ENCODE data around the gene LGALS3BP. TPM values are rescaled to one million over a fixed set of nuclear protein-coding genes. Genes with fewer than 3 reads are reported as not detected.

LGALS3BP gene
- total RNA-seq, 1 experiment from 2014 or later, result 507 TPM

DNA sequence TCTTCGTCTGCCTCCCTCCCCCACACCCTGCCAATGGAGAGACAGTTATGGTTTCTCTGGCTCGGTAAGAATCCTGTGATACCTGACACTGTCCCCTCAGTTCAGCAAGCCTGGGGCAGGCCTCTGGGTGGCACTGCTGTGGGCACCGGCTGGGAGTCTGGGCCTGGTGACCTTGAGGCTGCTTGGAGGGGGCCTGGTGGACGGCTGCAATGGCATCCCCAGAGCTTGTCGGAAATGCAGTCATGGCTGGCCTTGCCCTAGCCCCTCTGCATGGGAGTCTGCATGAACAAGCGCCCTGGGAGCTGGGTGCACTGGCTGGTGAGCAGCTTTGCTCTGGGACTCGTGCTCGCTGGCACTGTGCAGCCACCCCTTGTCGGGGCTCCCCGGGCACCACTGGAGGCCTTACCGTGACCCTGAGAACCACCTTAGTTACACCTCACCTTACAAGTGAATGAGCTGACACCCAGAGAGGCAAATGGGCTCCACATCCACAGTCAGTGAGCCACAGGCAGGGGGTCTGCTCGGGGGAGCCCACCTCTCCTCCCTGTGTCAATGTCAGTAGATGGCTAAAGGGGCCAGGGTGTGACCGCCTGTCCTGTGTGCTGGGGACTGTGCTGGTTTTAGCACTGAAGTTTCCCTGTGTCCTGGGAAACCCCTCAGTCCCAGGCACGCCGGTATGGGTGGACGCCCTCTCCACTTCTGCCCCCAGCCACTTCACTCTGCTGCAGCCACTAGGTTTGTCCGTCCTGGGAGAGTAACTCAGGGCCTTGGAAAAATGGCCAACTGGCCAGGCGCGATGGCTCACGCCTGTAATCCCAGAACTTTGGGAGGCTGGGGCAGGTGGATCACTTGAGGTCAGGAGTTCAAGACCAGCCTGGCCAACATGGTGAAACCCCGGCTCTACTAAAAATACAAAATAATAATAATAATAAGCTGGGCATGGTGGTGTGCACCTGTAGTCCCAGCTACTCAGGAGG is 1.4 kb downstream of the LGALS3BP start:
- POLR2A ChIA-PET (ENCODE audit: unreplicated experiment), result interaction anchor here (0.6 kb wide), 3 partner anchors 21 to 137 kb away, joined by 3 to 10 read pairs (median 5); no protein-coding TSS in a partner anchor
- Histone ChIP-seq H3K4me2 (peak overlapping the region; percentile 92), H3K9me3 (ENCODE audit: insufficient read depth, low read depth) (no peaks in the 10 kb centered on the region), H3K4me3 (peak overlapping the region; percentile 81), H2AFZ (no peak overlapping the region), H4K20me1 (ENCODE audit: insufficient read depth) (no peaks in the 10 kb centered on the region; the same call in 1 of the 2 replicates), H3K27ac (no peak overlapping the region), H3K36me3 (ENCODE audit: low read depth) (no peaks in the 10 kb centered on the region), H3K27me3 (ENCODE audit: insufficient read depth, low read depth) (no peaks in the 10 kb centered on the region), H3K79me2 (ENCODE audit: low read depth) (peaks cover 33% of the 10 kb centered on the region), H3K4me1 (replicated peaks; ENCODE audit: insufficient read depth) (peaks cover 21% of the 10 kb centered on the region), H3F3A (ENCODE audit: insufficient read depth, low read depth) (no peaks in the 10 kb centered on the region; the same call in 1 of the 2 replicates), H3K9me2 (ENCODE audit: insufficient read depth) (no peaks in the 10 kb centered on the region)
- CTCF ChIA-PET, result interaction anchor here (0.6 to 0.7 kb wide), 3 partner anchors 25 to 271 kb away, joined by 3 to 7 read pairs (median 5); no protein-coding TSS in a partner anchor
- no TSS peak for BruUV-seq (replicated peaks)
- no peak for TF ChIP-seq EZH2 (IDR thresholded peaks at IDR 0.05; ENCODE audit: low read depth)
- TF ChIP-seq CTCF (conservative IDR thresholded peaks at IDR 0.05), result no peak
- DNase-seq, result peak in 1 of 2 experiments; percentile 59
- intact Hi-C loops (cut with micrococcal nuclease; ENCODE audit: unreplicated experiment), result loop anchor here (2.0 kb wide), 1 partner anchor 27 kb away; no protein-coding TSS in a partner anchor

DNA sequence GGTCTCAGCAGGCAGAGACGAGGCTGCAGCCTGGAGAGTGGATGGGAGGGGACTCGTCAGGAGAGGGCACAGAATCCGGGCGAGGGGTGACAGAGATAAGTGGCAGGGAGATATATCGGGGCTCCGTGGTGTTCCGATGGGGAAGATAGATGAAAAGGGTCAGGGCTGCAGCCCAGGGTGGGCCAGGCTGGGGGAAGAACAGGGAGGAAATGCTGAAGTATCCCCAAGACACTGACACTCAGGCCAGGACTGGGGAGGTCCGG is 2.1 kb downstream of the LGALS3BP start:
- Histone ChIP-seq H4K20me1 (ENCODE audit: insufficient read depth) (no peaks in the 10 kb centered on the region; the same call in 1 of the 2 replicates), H2AFZ (no peak overlapping the region), H3K4me3 (peak overlapping the region; percentile 81; the same call in 1 of the 2 replicates), H3K4me1 (replicated peaks; ENCODE audit: insufficient read depth) (peaks cover 21% of the 10 kb centered on the region), H3K9me2 (ENCODE audit: insufficient read depth) (no peaks in the 10 kb centered on the region), H3K27me3 (ENCODE audit: insufficient read depth, low read depth) (no peaks in the 10 kb centered on the region), H3F3A (ENCODE audit: insufficient read depth, low read depth) (no peaks in the 10 kb centered on the region; the same call in 1 of the 2 replicates), H3K4me2 (peak overlapping the region; percentile 92), H3K36me3 (ENCODE audit: low read depth) (no peaks in the 10 kb centered on the region), H3K27ac (no peak overlapping the region), H3K79me2 (ENCODE audit: low read depth) (peaks cover 33% of the 10 kb centered on the region), H3K9me3 (ENCODE audit: insufficient read depth, low read depth) (no peaks in the 10 kb centered on the region)
- no peak for DNase-seq
- BruUV-seq (replicated peaks), result no TSS peak
- TF ChIP-seq CTCF (conservative IDR thresholded peaks at IDR 0.05), result no peak
- no peak for TF ChIP-seq EZH2 (IDR thresholded peaks at IDR 0.05; ENCODE audit: low read depth)
- intact Hi-C loops (cut with micrococcal nuclease; ENCODE audit: unreplicated experiment), result no loop called here
- POLR2A ChIA-PET (ENCODE audit: unreplicated experiment), result no interaction called here
- CTCF ChIA-PET, result no interaction called here

DNA sequence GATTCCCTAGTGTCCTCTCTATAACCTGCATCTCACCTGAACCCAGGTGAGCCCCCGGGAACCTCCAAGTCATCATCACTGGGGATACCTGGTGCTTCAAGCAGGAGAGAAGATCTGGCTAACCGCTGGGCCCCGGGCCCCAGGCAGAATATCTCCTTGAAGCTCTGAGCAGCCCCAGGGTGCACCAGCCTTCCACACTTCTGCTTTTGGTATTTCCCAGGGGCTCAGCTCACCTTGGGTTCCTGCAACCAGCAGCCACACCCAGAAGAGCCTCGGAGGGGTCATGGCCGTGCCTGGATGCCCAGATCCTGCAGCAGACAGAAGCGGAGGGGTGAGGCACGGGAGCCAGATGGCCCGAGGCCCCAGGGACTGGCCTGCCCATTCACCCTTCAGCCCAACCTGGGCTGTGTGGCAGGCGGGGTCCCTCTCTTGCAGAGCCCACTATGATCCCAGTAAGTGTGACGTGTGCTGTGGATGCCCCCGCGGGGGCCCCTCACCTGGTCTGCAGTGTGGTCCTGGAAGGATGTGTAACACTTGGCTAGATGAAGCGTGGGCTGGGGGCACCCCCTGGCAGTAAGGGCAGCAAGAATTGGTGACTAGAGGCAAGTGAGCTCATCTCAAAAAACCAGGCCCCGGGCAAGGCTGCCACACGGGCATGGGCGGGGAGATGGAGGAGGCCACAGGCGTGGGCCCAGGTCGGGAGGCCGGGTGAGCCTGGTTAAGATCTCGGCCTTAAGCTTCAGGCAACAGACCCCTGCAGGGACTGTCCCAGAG is 2.6 kb downstream of the LGALS3BP start:
- peaks cover 21% of the 10 kb centered on the region for H3K4me1 ChIP-seq (replicated peaks; ENCODE audit: insufficient read depth)
- H3K9me3 ChIP-seq (ENCODE audit: insufficient read depth, low read depth), result no peaks in the 10 kb centered on the region
- H4K20me1 ChIP-seq (ENCODE audit: insufficient read depth), result no peaks in the 10 kb centered on the region; the same call in 1 of the 2 replicates
- CTCF ChIA-PET, result no interaction called here
- no peaks in the 10 kb centered on the region; the same call in 1 of the 2 replicates for H3F3A ChIP-seq (ENCODE audit: insufficient read depth, low read depth)
- no peaks in the 10 kb centered on the region for H3K36me3 ChIP-seq (ENCODE audit: low read depth)
- H3K4me2 ChIP-seq, result peak overlapping the region; percentile 92
- TF ChIP-seq CTCF (conservative IDR thresholded peaks at IDR 0.05) (no peak), EZH2 (IDR thresholded peaks at IDR 0.05; ENCODE audit: low read depth) (no peak)
- DNase-seq, result no peak
- H2AFZ ChIP-seq, result no peak overlapping the region
- H3K79me2 ChIP-seq (ENCODE audit: low read depth), result peaks cover 33% of the 10 kb centered on the region
- intact Hi-C loops (cut with micrococcal nuclease; ENCODE audit: unreplicated experiment), result no loop called here
- no peaks in the 10 kb centered on the region for H3K27me3 ChIP-seq (ENCODE audit: insufficient read depth, low read depth)
- no TSS peak for BruUV-seq (replicated peaks)
- no peak overlapping the region for H3K27ac ChIP-seq
- peak overlapping the region; percentile 81; the same call in 1 of the 2 replicates for H3K4me3 ChIP-seq
- POLR2A ChIA-PET (ENCODE audit: unreplicated experiment), result no interaction called here
- H3K9me2 ChIP-seq (ENCODE audit: insufficient read depth), result no peaks in the 10 kb centered on the region

Data from PC-9 (cell line).